ENCODE measurements around the gene SNCAIP.

The SNCAIP gene

GRCh38 chr5:122455939-122456338 is 143.9 kb downstream of the SNCAIP start:
- Histone ChIP-seq H3K9me3 (ENCODE audit: severe bottlenecking) (no peaks in the 10 kb centered on the region), H3K27me3 (ENCODE audit: insufficient read depth, poor library complexity, severe bottlenecking) (no peaks in the 10 kb centered on the region), H3K36me3 (ENCODE audit: low read depth) (no peaks in the 10 kb centered on the region), H3K4me1 (ENCODE audit: insufficient read depth, poor library complexity, severe bottlenecking) (no peaks in the 10 kb centered on the region), H3K27ac (ENCODE audit: poor library complexity, severe bottlenecking) (no peak overlapping the region), H3K4me3 (ENCODE audit: severe bottlenecking) (no peak overlapping the region)
- no peak for DNase-seq (ENCODE audit: low spot score)
- no peak for TF ChIP-seq CTCF (IDR thresholded peaks at IDR 0.05; ENCODE audit: poor library complexity, severe bottlenecking)
- no peak for ATAC-seq (ENCODE audit: low read depth)

- no peaks in the 10 kb centered on the region for H3K27me3 ChIP-seq (ENCODE audit: insufficient read depth, poor library complexity, severe bottlenecking)
- DNase-seq (ENCODE audit: low spot score) (no peak), ATAC-seq (ENCODE audit: low read depth) (no peak)
- H3K4me3 ChIP-seq (ENCODE audit: severe bottlenecking), result no peak overlapping the region
- no peak overlapping the region for H3K27ac ChIP-seq (ENCODE audit: poor library complexity, severe bottlenecking)
- H3K4me1 ChIP-seq (ENCODE audit: insufficient read depth, poor library complexity, severe bottlenecking), result no peaks in the 10 kb centered on the region
- TF ChIP-seq CTCF (IDR thresholded peaks at IDR 0.05; ENCODE audit: poor library complexity, severe bottlenecking), result no peak
- H3K36me3 ChIP-seq (ENCODE audit: low read depth), result no peaks in the 10 kb centered on the region
- no peaks in the 10 kb centered on the region for H3K9me3 ChIP-seq (ENCODE audit: severe bottlenecking)
These were observed 145.3 kb downstream of the SNCAIP start for GRCh38 chr5:122457178-122457826.

GRCh38 chr5:122458278-122458872 is 146.3 kb downstream of the SNCAIP start:
- H3K4me3 ChIP-seq (ENCODE audit: severe bottlenecking), result no peak overlapping the region
- no peaks in the 10 kb centered on the region for H3K9me3 ChIP-seq (ENCODE audit: severe bottlenecking)
- no peak overlapping the region for H3K27ac ChIP-seq (ENCODE audit: poor library complexity, severe bottlenecking)
- H3K4me1 ChIP-seq (ENCODE audit: insufficient read depth, poor library complexity, severe bottlenecking), result no peaks in the 10 kb centered on the region
- ATAC-seq (ENCODE audit: low read depth), result peak; percentile 59
- DNase-seq (ENCODE audit: low spot score), result no peak
- H3K36me3 ChIP-seq (ENCODE audit: low read depth), result no peaks in the 10 kb centered on the region
- TF ChIP-seq CTCF (IDR thresholded peaks at IDR 0.05; ENCODE audit: poor library complexity, severe bottlenecking), result peak; percentile 77
- H3K27me3 ChIP-seq (ENCODE audit: insufficient read depth, poor library complexity, severe bottlenecking), result no peaks in the 10 kb centered on the region

- no peak for TF ChIP-seq CTCF (IDR thresholded peaks at IDR 0.05; ENCODE audit: poor library complexity, severe bottlenecking)
- ATAC-seq (ENCODE audit: low read depth), result no peak
- Histone ChIP-seq H3K36me3 (ENCODE audit: low read depth) (no peaks in the 10 kb centered on the region), H3K4me1 (ENCODE audit: insufficient read depth, poor library complexity, severe bottlenecking) (no peaks in the 10 kb centered on the region), H3K27me3 (ENCODE audit: insufficient read depth, poor library complexity, severe bottlenecking) (no peaks in the 10 kb centered on the region), H3K27ac (ENCODE audit: poor library complexity, severe bottlenecking) (no peak overlapping the region), H3K4me3 (ENCODE audit: severe bottlenecking) (no peak overlapping the region), H3K9me3 (ENCODE audit: severe bottlenecking) (no peaks in the 10 kb centered on the region)
- no peak for DNase-seq (ENCODE audit: low spot score)
These were observed 150.4 kb downstream of the SNCAIP start for GRCh38 chr5:122462486-122462885.

- no peak overlapping the region for H3K4me3 ChIP-seq (ENCODE audit: severe bottlenecking)
- DNase-seq (ENCODE audit: low spot score) (no peak), ATAC-seq (ENCODE audit: low read depth) (no peak)
- TF ChIP-seq CTCF (IDR thresholded peaks at IDR 0.05; ENCODE audit: poor library complexity, severe bottlenecking), result no peak
- no peaks in the 10 kb centered on the region for H3K4me1 ChIP-seq (ENCODE audit: insufficient read depth, poor library complexity, severe bottlenecking)
- no peaks in the 10 kb centered on the region for H3K27me3 ChIP-seq (ENCODE audit: insufficient read depth, poor library complexity, severe bottlenecking)
- no peaks in the 10 kb centered on the region for H3K36me3 ChIP-seq (ENCODE audit: low read depth)
- H3K27ac ChIP-seq (ENCODE audit: poor library complexity, severe bottlenecking), result no peak overlapping the region
- H3K9me3 ChIP-seq (ENCODE audit: severe bottlenecking), result no peaks in the 10 kb centered on the region
These were observed 151.2 kb downstream of the SNCAIP start for GRCh38 chr5:122463221-122463620.

Data from RWPE2 (cell line).